K562 (cell line): ENCODE results near the gene ID2. TPM values are rescaled to one million over a fixed set of nuclear protein-coding genes. Genes with fewer than 3 reads are reported as not detected.

Source experiments
- ATF1 ChIP-seq, 2 experiments: fragments of 450-650 bp in 1 of 2; IDR thresholded peaks; 2 replicates each; pipeline ENCODE4 v1.6.1; 2016; ENCODE audit warnings: missing compliant biosample characterization in 1 of 2, missing genetic modification characterization in 1 of 2
- BRD9 ChIP-seq: fragments of 450-650 bp; IDR thresholded peaks from 2 replicates; pipeline ENCODE4 v1.6.1; 2018; ENCODE audit warnings: low read depth; ENCODE audit not compliant: partially characterized antibody
- DACH1 ChIP-seq: fragments of 450-650 bp; IDR thresholded peaks from 2 replicates; pipeline ENCODE4 v1.6.1; 2018; ENCODE audit not compliant: partially characterized antibody
- LCOR ChIP-seq: sonication (generic); formaldehyde crosslinking; IDR thresholded peaks from 2 replicates; pipeline ENCODE4 v1.8.0; 2022; ENCODE audit warnings: mild to moderate bottlenecking, missing genetic modification reagents
- PHF20 ChIP-seq: fragments of 450-650 bp; IDR thresholded peaks from 2 replicates; pipeline ENCODE4 v1.6.1; 2018; ENCODE audit not compliant: partially characterized antibody
- TCFL5 ChIP-seq: fragments of 250-450 bp; sonication (Bioruptor Pico); conservative IDR thresholded peaks from 2 replicates; pipeline ENCODE4 v1.6.1; 2021; ENCODE audit warnings: mild to moderate bottlenecking, moderate library complexity, matching md5 sums
- TEAD1 ChIP-seq, 2 experiments: fragments of 450-650 bp in 1 of 2; sonication (generic) in 1 of 2; formaldehyde crosslinking; IDR thresholded peaks; 2 replicates each; pipeline versions ENCODE4 v1.4.0 to v1.8.0; 2020 to 2022; ENCODE audit warnings: mild to moderate bottlenecking in 2 of 2, missing genetic modification reagents in 1 of 2
- TEAD2 ChIP-seq: fragments of 450-650 bp; IDR thresholded peaks from 2 replicates; pipeline ENCODE4 v1.6.1; 2016; ENCODE audit warnings: missing genetic modification characterization, control low read depth, missing compliant biosample characterization
- TFE3 ChIP-seq: fragments of 450-650 bp; formaldehyde crosslinking; IDR thresholded peaks from 2 replicates; pipeline ENCODE4 v1.4.0; 2020; ENCODE audit warnings: mild to moderate bottlenecking, mixed read lengths
- TOE1 ChIP-seq, 2 experiments: fragments of 450-650 bp in 1 of 2; sonication (generic) in 1 of 2; formaldehyde crosslinking in 1 of 2; IDR thresholded peaks; 2 replicates each; pipeline versions ENCODE4 v1.7.1 to v1.8.0; 2016 to 2022; ENCODE audit warnings: borderline replicate concordance in 2 of 2, mild to moderate bottlenecking in 2 of 2, antibody characterized with exemption in 1 of 2, inconsistent platforms in 1 of 2, low read depth in 1 of 2, missing genetic modification reagents in 1 of 2, moderate library complexity in 1 of 2
- USF1 ChIP-seq: sonication (generic); formaldehyde crosslinking; IDR thresholded peaks from 2 replicates; pipeline ENCODE4 v1.9.0; 2022; ENCODE audit warnings: mild to moderate bottlenecking, missing genetic modification reagents
- USF2 ChIP-seq: sonication (generic); formaldehyde crosslinking; IDR thresholded peaks from 2 replicates; pipeline ENCODE4 v1.5.0; 2020; ENCODE audit warnings: missing genetic modification reagents
- ZNF445 ChIP-seq: fragments of 250-450 bp; sonication (Bioruptor Pico); IDR thresholded peaks from 2 replicates; pipeline ENCODE4 v1.4.0; 2020; ENCODE audit warnings: low read depth, mild to moderate bottlenecking, moderate library complexity
- ZNF717 ChIP-seq: fragments of 250-450 bp; sonication (Bioruptor Pico); IDR thresholded peaks from 2 replicates; pipeline ENCODE4 v1.5.0; 2021
- polyA plus RNA-seq, 8 experiments: library from polyadenylated mRNA; depleted of rRNA in 4 of 8; stranded (reverse) in 5 of 8; unstranded in 3 of 8; fragments of >200 nt; fragmentation: Nextera tagmentation in 2 of 8; fragmentation: Illumina TruSeq in 1 of 8; extraction: Ambion mirVana in 2 of 8; extraction: Trizol in 1 of 8; gene quantifications; 2 replicates each; pipeline versions ENCODE4 v1.2.1 to v1.2.3, GENCODE V29; 2011 to 2014; ENCODE audit warnings: inconsistent platforms in 1 of 8, missing spikeins in 1 of 8
- total RNA-seq, 7 experiments: library from RNA; depleted of rRNA in 6 of 7; stranded (reverse); fragments of >200 nt in 6 of 7; fragmentation: Illumina TruSeq in 2 of 7; extraction: Trizol in 2 of 7; gene quantifications; 2 replicates each; pipeline versions ENCODE4 v1.2.1 to v1.2.3, GENCODE V29; 2011 to 2021; ENCODE audit warnings: low replicate concordance in 1 of 7
- TF ChIP-seq, protein P1 (sequence below): fragments of 250-450 bp; sonication (Bioruptor Pico); IDR thresholded peaks from 2 replicates; pipeline ENCODE4 v1.8.0; 2022; ENCODE audit warnings: inconsistent platforms
- TF ChIP-seq, protein P2 (sequence below): fragments of 450-650 bp; IDR thresholded peaks from 2 replicates; pipeline ENCODE4 v1.6.1; 2018; ENCODE audit not compliant: partially characterized antibody

Gene ID2
- total and polyA plus RNA-seq, 9 of the 15 experiments (the other 6 are each of a cell fraction or from before 2014, with no cell fraction given), result 8.0 to 35.7 (median 16.6) TPM

GRCh38 chr2:8679827-8680731 is 1.8 kb upstream of the ID2 start (continued):
- TF ChIP-seq ATF1 (CRISPR knock-in tag; IDR thresholded peaks at IDR 0.05) (no peak), ATF1 (tag; IDR thresholded peaks at IDR 0.05) (0 out of 2 replicates have a peak, but pooled peaks have one; percentile 3), PHF20 (no peak), USF1 (CRISPR knock-in tag) (peak; percentile 50; the same call in 1 of the 2 replicates), TOE1 (IDR thresholded peaks at IDR 0.05; ENCODE audit: borderline replicate concordance) (peak; percentile 65; the same call in 1 of the 2 replicates), TOE1 (CRISPR knock-in tag; IDR thresholded peaks at IDR 0.05; ENCODE audit: borderline replicate concordance, low read depth) (no peak), LCOR (CRISPR knock-in tag) (no peak), TFE3 (peak; percentile 84), BRD9 (no peak), TEAD2 (no peak), DACH1 (peak; percentile 40), TCFL5 (CRISPR knock-in tag) (no peak), USF2 (peak; percentile 77), ZNF717 (CRISPR knock-in tag) (no peak), ZNF445 (CRISPR knock-in tag) (no peak), TEAD1 (CRISPR knock-in tag; IDR thresholded peaks at IDR 0.05) (no peak)
- TF ChIP-seq, protein P1, sequence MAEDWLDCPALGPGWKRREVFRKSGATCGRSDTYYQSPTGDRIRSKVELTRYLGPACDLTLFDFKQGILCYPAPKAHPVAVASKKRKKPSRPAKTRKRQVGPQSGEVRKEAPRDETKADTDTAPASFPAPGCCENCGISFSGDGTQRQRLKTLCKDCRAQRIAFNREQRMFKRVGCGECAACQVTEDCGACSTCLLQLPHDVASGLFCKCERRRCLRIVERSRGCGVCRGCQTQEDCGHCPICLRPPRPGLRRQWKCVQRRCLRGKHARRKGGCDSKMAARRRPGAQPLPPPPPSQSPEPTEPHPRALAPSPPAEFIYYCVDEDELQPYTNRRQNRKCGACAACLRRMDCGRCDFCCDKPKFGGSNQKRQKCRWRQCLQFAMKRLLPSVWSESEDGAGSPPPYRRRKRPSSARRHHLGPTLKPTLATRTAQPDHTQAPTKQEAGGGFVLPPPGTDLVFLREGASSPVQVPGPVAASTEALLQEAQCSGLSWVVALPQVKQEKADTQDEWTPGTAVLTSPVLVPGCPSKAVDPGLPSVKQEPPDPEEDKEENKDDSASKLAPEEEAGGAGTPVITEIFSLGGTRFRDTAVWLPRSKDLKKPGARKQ (CRISPR knock-in tag), result peak; percentile 54; the same call in 1 of the 2 replicates
- TF ChIP-seq, protein P2, sequence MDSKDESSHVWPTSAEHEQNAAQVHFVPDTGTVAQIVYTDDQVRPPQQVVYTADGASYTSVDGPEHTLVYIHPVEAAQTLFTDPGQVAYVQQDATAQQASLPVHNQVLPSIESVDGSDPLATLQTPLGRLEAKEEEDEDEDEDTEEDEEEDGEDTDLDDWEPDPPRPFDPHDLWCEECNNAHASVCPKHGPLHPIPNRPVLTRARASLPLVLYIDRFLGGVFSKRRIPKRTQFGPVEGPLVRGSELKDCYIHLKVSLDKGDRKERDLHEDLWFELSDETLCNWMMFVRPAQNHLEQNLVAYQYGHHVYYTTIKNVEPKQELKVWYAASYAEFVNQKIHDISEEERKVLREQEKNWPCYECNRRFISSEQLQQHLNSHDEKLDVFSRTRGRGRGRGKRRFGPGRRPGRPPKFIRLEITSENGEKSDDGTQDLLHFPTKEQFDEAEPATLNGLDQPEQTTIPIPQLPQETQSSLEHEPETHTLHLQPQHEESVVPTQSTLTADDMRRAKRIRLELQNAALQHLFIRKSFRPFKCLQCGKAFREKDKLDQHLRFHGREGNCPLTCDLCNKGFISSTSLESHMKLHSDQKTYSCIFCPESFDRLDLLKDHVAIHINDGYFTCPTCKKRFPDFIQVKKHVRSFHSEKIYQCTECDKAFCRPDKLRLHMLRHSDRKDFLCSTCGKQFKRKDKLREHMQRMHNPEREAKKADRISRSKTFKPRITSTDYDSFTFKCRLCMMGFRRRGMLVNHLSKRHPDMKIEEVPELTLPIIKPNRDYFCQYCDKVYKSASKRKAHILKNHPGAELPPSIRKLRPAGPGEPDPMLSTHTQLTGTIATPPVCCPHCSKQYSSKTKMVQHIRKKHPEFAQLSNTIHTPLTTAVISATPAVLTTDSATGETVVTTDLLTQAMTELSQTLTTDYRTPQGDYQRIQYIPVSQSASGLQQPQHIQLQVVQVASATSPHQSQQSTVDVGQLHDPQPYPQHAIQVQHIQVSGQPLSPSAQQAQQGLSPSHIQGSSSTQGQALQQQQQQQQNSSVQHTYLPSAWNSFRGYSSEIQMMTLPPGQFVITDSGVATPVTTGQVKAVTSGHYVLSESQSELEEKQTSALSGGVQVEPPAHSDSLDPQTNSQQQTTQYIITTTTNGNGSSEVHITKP, result no peak
